HepG2 (cell line): Measurements from ENCODE around the gene TGFA. TPM values are rescaled to one million over a fixed set of nuclear protein-coding genes. Genes with fewer than 3 reads are reported as not detected.

ENCODE experiments used
- CENPX ChIP-seq: sonication (generic); formaldehyde crosslinking; IDR thresholded peaks from 2 replicates; pipeline ENCODE4 v1.9.0; 2021; ENCODE audit warnings: mild to moderate bottlenecking, missing genetic modification reagents, moderate library complexity
- CHCHD3 ChIP-seq: sonication (generic); formaldehyde crosslinking; IDR thresholded peaks from 2 replicates; pipeline ENCODE4 v1.8.0; 2022; ENCODE audit warnings: mild to moderate bottlenecking, missing genetic modification reagents, moderate library complexity
- HNF1A ChIP-seq, 2 experiments: sonication (generic) in 1 of 2; formaldehyde crosslinking in 1 of 2; IDR thresholded peaks; 2 replicates each; pipeline versions ENCODE4 v1.4.0 to v1.6.1; 2016 to 2020; ENCODE audit warnings: borderline replicate concordance in 1 of 2, low read depth in 1 of 2, mild to moderate bottlenecking in 1 of 2, missing genetic modification reagents in 1 of 2
- KIAA2018 ChIP-seq: sonication (generic); formaldehyde crosslinking; IDR thresholded peaks from 2 replicates; pipeline ENCODE4 v1.5.0; 2020; ENCODE audit warnings: mild to moderate bottlenecking, missing genetic modification reagents, borderline replicate concordance
- PAX8 ChIP-seq: sonication (generic); formaldehyde crosslinking; IDR thresholded peaks from 2 replicates; pipeline ENCODE4 v1.8.0; 2022; ENCODE audit warnings: mild to moderate bottlenecking, missing genetic modification reagents, borderline replicate concordance
- REST ChIP-seq, 2 experiments: IDR thresholded peaks; 2 replicates each; pipeline ENCODE4 v1.6.1; 2011 to 2012; ENCODE audit warnings: low read length in 2 of 2, borderline replicate concordance in 1 of 2, low read depth in 1 of 2, mild to moderate bottlenecking in 1 of 2, moderate library complexity in 1 of 2
- ZNF597 ChIP-seq: sonication (generic); formaldehyde crosslinking; IDR thresholded peaks from 2 replicates; pipeline ENCODE4 v1.5.0; 2020; ENCODE audit warnings: missing genetic modification reagents
- polyA plus RNA-seq, 8 experiments: library from polyadenylated mRNA; depleted of rRNA in 3 of 8; stranded (reverse) in 7 of 8; unstranded in 1 of 8; fragments of >200 nt; fragmentation: Illumina TruSeq in 4 of 8; extraction: Trizol in 4 of 8; gene quantifications; 2 replicates each; pipeline versions ENCODE4 v1.2.1 to v1.2.3, GENCODE V29; 2011 to 2016; ENCODE audit warnings: low read depth in 4 of 8, missing spikeins in 1 of 8, mixed read lengths in 1 of 8; ENCODE audit not compliant: insufficient read depth in 1 of 8
- total RNA-seq, 5 experiments: library from RNA; depleted of rRNA; stranded (reverse); fragments of >200 nt; fragmentation: Illumina TruSeq; extraction: Trizol; gene quantifications; 2 replicates each; pipeline ENCODE4 v1.2.3, GENCODE V29; 2016; ENCODE audit warnings: low read depth in 1 of 5

Gene TGFA
- total and polyA plus RNA-seq, 2 of the 13 experiments (the other 11 are each of a cell fraction or from before 2014, with no cell fraction given) = 7.8 to 15.3 TPM

- TF ChIP-seq KIAA2018 (CRISPR knock-in tag) (no peak), HNF1A (IDR thresholded peaks at IDR 0.05; ENCODE audit: low read depth) (peak; percentile 66; the same call in 1 of the 2 replicates), HNF1A (CRISPR knock-in tag; IDR thresholded peaks at IDR 0.05; ENCODE audit: borderline replicate concordance) (peak; percentile 83; the same call in 1 of the 2 replicates), CHCHD3 (no peak), ZNF597 (no peak), PAX8 (CRISPR knock-in tag) (no peak), CENPX (no peak), REST (IDR thresholded peaks at IDR 0.05; ENCODE audit: borderline replicate concordance in 1 of 2, low read depth in 1 of 2, low read length in 2 of 2) (no peak; a peak in 1 of 4 replicates)
Measured at GRCh38 chr2:70463581-70463980, 90.0 kb downstream of the TGFA start (continued).
